Activated CD8-positive, alpha-beta T cell treated with anti-CD3 and anti-CD28 coated beads for 36 hours (primary cell): ENCODE data around the gene TUBGCP2. TPM values are rescaled to one million over a fixed set of nuclear protein-coding genes. Genes with fewer than 3 reads are reported as not detected.

Source experiments
- ATAC-seq: fragments of 200-7000 bp; cut with Tn5 transposase; one replicate; pipeline ENCODE4 v1.10.0; 2021; ENCODE audit warnings: mild to moderate bottlenecking, moderate library complexity
- CTCF ChIA-PET: fragments of 350-600 bp; sonication (Branson Sonifier 250); formaldehyde crosslinking; loops from one replicate; lab custom pipeline; 2021; ENCODE audit warnings: antibody characterized with exemption; lab: Charles Lee
- POLR2A ChIA-PET: fragments of 350-600 bp; sonication (Branson Sonifier 250); formaldehyde crosslinking; loops from one replicate; lab custom pipeline; 2021; ENCODE audit warnings: antibody characterized with exemption; lab: Charles Lee
- DNase-seq: peaks from one replicate; pipeline ENCODE4 v3.0.0-alpha.2; 2020
- H3K27ac Mint-ChIP-seq: one replicate; pipeline ENCODE4 v1.8.0; 2021; ENCODE audit warnings: mild to moderate bottlenecking, mixed read lengths
- H3K27me3 Mint-ChIP-seq: one replicate; pipeline ENCODE4 v1.8.0; 2021; ENCODE audit warnings: mixed read lengths
- H3K36me3 Mint-ChIP-seq: one replicate; pipeline ENCODE4 v1.8.0; 2021; ENCODE audit warnings: low read depth, mixed read lengths
- H3K4me1 Mint-ChIP-seq: one replicate; pipeline ENCODE4 v1.8.0; 2021; ENCODE audit warnings: low read depth, mixed read lengths
- H3K4me3 Mint-ChIP-seq: one replicate; pipeline ENCODE4 v1.8.0; 2021; ENCODE audit warnings: mild to moderate bottlenecking, moderate library complexity, mixed read lengths
- H3K9me3 Mint-ChIP-seq: one replicate; pipeline ENCODE4 v1.8.0; 2021; ENCODE audit warnings: mixed read lengths
- CTCF ChIP-seq: fragments of 200-600 bp; IDR thresholded peaks from one replicate; pipeline ENCODE4 v1.8.0; 2022; ENCODE audit warnings: antibody characterized with exemption, mild to moderate bottlenecking
- intact Hi-C: fragments of 100-400 bp; cut with micrococcal nuclease; formaldehyde crosslinking; loops from one replicate; pipeline ENCODE4 v1.10.0; 2022
- total RNA-seq, 2 experiments: library from RNA; stranded (reverse); gene quantifications; one replicate each; pipeline ENCODE4 v1.2.3, GENCODE V29; 2021

TUBGCP2 gene
- total RNA-seq, 2 experiments from 2014 or later = 54.1 to 57.5 TPM

- no peak overlapping the region for H3K27ac Mint-ChIP-seq
- no peak for TF ChIP-seq CTCF
- peaks cover 9% of the 10 kb centered on the region for H3K4me1 Mint-ChIP-seq
- H3K36me3 Mint-ChIP-seq = no peaks in the 10 kb centered on the region
- no peak overlapping the region for H3K4me3 Mint-ChIP-seq
- POLR2A ChIA-PET = no interaction called here
- no peaks in the 10 kb centered on the region for H3K9me3 Mint-ChIP-seq
- CTCF ChIA-PET = no interaction called here
- no peak for ATAC-seq
- peaks cover 15% of the 10 kb centered on the region for H3K27me3 Mint-ChIP-seq
- no peak for DNase-seq
- intact Hi-C loops = no loop called here
Observed at GRCh38 chr10:133338080-133339071, 29.7 kb upstream of the TUBGCP2 start.

- Mint-ChIP-seq H3K27me3 (peaks cover 15% of the 10 kb centered on the region), H3K27ac (no peak overlapping the region), H3K4me3 (no peak overlapping the region), H3K4me1 (peaks cover 8% of the 10 kb centered on the region), H3K36me3 (no peaks in the 10 kb centered on the region), H3K9me3 (no peaks in the 10 kb centered on the region)
- no peak for TF ChIP-seq CTCF
- ChIA-PET CTCF (no interaction called here), POLR2A (no interaction called here)
- ATAC-seq (no peak), DNase-seq (no peak)
- intact Hi-C loops = no loop called here
Observed at GRCh38 chr10:133337370-133337725, 28.7 kb upstream of the TUBGCP2 start.

- DNase-seq = peak; percentile 82
- no peak within 1 kb of the TSS for H3K27ac Mint-ChIP-seq
- ChIA-PET POLR2A (interaction anchor here (1.0 to 2.0 kb wide), 3 partner anchors 13 to 41 kb away, joined by 3 to 6 read pairs (median 4); no protein-coding TSS in a partner anchor), CTCF (interaction anchor here (1.2 kb wide), 1 partner anchor 20 kb away, joined by 3 read pairs; no protein-coding TSS in a partner anchor)
- peak within 1 kb of the TSS; percentile 48 for H3K4me3 Mint-ChIP-seq
- peaks cover 20% of the 10 kb centered on the region for H3K27me3 Mint-ChIP-seq
- no peaks in the 10 kb centered on the region for H3K9me3 Mint-ChIP-seq
- H3K36me3 Mint-ChIP-seq = no peaks in the 10 kb centered on the region
- peak; percentile 46 for ATAC-seq
- H3K4me1 Mint-ChIP-seq = peaks cover 8% of the 10 kb centered on the region
- no peak for TF ChIP-seq CTCF
- intact Hi-C loops = no loop called here
Observed at GRCh38 chr10:133336577-133337369, 28.1 kb upstream of the TUBGCP2 start, which contains the start of gene CALY. TSS of gene CALY (minus strand) at chr10:133336896. CDS start at chr10:133328989, 7,907 bp downstream.

- no peaks in the 10 kb centered on the region for H3K36me3 Mint-ChIP-seq
- H3K27ac Mint-ChIP-seq = no peak overlapping the region
- intact Hi-C loops = no loop called here
- POLR2A ChIA-PET = interaction anchor here (1.0 to 2.0 kb wide), 4 partner anchors 12 to 77 kb away, joined by 3 to 6 read pairs (median 4); no protein-coding TSS in a partner anchor
- peaks cover 22% of the 10 kb centered on the region for H3K27me3 Mint-ChIP-seq
- no peak overlapping the region for H3K4me3 Mint-ChIP-seq
- peaks cover 8% of the 10 kb centered on the region for H3K4me1 Mint-ChIP-seq
- TF ChIP-seq CTCF = no peak
- DNase-seq = no peak
- H3K9me3 Mint-ChIP-seq = no peaks in the 10 kb centered on the region
- CTCF ChIA-PET = interaction anchor here (1.2 kb wide), 1 partner anchor 21 kb away, joined by 3 read pairs; no protein-coding TSS in a partner anchor
- no peak for ATAC-seq
Observed at GRCh38 chr10:133336118-133336576, 27.5 kb upstream of the TUBGCP2 start.
